GM21723 (cell line): ENCODE measurements around the gene TPCN1.
"Not testable (repeated sequence)": the region's sequence is repeated elsewhere in the genome, so short reads cannot be mapped to it uniquely, and the experiment has no call there.

ENCODE experiments used
- ATAC-seq: cut with Tn5 transposase; IDR thresholded peaks from one replicate; pipeline ENCODE4 v1.9.1; 2021; ENCODE audit warnings: mild to moderate bottlenecking, moderate library complexity; ENCODE audit not compliant: unreplicated experiment

Gene TPCN1

DNA sequence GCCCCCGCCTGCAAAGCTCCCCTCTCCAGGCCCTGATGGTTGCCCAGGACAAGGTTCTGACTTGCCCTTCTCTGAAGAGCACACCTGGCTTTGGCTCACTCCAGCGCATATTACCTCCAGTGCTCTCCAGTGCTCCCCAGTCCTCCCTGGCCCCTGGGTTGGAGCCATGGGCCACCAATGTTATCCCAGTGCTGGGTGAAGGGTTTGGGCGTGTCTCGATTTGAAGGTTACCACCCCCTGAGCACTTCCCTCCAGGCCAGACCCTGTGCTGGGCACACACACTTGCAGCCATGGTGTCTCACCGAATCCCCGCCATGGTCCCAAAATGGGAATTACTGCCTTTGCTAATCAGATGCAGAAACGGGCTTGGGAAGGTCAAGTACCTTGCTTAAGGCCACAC, 24.7 kb upstream of the TPCN1 start:
- ATAC-seq = no peak

- peak; percentile 80 for ATAC-seq
Measured at GRCh38 chr12:113196990-113197389, 24.3 kb upstream of the TPCN1 start.

GRCh38 chr12:113197518-113198077, 23.7 kb upstream of the TPCN1 start:
- no peak for ATAC-seq

DNA sequence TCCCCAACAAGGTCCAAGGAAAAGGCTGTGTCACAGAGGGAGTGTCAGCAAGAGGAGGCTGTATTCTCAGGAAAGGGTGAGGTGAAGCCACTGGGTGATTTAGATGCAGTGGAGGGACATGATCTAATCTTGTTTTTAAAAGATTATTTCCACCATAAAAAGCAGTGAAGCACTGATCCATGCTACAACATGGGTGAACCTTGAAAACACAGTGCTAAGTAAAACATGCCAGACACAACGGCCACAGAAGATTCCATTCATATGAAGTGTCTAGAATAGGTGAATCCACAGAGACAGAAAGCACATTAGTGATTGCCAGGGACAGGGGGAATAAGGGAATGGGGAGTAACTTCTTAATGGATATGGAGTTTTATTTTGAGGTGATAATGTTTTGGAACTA, 23.0 kb upstream of the TPCN1 start:
- no peak for ATAC-seq

GRCh38 chr12:113200021-113200797, 21.1 kb upstream of the TPCN1 start:
- ATAC-seq = no peak

DNA sequence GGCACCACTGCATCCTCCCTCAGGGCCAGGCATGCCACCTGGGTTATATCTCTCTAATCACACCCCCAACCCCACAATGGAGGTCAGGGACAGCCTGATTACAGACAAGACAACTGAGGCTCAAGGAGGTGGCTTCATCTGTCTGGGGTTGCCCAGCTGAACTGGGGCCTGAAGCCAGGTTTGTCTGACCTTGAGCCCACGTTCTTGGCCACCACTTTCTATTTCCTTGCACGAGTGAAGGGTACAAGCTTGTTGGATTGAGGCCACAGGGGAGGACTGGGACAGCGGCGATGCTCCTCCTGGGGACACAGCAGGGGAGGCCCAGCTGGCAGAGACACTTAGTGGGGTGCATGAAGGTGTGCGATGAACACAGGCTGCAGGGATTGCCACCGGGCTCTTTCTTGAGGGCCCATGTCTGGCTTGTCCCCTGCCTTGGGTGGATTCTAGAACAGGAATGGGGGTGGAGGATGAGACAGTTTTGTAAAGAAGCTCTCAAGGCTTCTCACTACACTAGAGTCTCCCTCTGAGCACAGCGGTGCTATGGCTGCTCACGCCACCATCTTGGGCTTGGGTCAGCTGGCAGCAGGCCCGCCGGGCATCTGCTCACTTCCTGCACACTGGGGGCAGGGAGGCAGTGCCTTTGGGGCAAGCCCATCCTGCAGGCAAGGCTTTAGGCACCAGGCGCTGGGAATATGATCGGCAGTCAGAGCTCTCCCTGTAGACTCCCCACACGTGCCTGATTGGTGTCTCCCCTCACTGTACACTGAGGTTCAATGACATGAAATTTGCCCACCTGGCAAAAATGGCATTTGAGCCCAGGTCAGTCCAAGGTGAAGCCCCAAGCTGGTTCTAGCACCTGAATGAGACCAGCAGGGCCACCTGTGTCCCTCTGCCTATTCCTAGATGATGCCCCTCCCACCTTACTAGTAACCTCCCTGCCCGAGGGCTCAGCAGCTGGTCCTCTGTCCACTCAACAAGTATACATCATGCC, 19.8 kb upstream of the TPCN1 start:
- ATAC-seq = no peak

DNA sequence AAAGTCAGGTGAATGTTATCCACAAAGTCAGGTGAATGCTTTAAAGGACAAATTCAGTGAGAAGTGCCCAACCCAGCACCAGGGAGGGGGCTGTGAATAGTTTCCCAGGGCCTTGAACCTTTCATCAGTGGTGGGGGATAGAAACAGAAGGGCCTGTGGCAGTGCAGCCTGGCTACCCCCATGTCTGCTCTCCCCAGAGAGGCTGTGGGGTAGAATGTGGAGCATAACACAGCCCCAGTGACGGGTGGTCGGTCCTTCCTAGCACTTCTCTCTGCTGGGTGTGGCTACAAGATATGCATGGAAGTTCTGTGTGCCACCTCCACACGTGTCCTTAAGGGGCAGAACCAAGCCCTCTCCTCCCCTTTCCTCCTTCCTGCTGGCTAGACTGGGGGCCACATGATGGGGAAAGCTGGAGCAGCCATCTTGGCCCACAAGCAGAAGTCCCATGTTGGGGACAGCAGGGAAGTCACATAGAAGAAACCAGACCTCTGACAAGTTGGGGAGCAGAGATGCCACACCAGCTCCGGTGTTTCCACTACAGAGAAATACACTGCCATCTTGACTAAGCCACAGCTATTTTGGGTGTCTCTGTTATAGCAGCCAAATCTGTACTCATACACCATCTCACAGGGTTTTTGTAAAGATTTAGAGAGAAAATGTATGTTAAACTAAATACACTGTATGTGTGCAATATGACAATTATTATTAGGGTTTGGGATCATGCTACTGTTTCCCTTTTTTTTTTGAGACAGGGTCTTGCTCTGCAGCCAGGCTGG, 18.8 kb upstream of the TPCN1 start:
- no peak for ATAC-seq

DNA sequence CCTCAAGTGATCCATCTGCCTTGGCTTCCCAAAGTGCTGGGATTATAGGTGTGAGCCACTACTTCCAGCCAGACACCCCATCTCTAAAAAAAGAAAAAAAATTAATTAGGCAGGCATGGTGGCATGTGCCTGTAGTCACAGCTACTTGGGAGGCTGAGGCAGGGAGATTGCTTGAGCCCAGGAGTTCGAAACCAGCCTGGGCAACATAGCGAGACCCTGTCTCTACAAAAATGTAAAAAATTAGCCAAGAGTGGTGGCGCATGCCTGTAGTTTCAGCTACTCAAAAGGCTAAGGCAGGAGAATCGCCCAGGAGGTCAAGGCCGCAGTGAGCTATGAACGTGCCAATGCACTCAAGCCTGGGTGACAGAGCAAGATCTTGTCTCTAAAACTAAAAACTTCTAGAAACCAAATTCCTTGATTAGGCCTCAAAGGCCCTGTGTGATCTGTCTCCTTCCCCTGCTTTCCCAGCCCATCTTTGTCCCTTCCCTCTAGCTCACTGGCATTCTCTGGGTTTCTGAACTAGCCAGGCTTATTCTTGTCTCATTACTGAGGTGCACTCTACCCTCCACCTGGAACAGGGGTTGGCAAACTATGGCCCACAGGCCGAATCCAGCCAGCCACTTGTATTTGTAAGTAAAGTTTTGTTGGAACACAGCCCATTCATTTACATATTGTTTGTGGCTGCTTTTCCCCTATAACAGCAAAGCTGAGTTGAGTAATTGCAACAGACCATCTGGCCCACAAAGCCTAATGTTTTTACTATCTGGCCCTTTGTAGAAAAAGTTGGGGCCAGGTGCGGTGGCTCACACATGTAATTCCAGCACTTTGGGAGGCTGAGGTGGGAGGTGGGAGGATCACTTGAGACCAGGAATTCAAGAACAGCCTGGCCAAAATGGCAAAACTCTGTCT, 17.2 kb upstream of the TPCN1 start:
- no peak for ATAC-seq

DNA sequence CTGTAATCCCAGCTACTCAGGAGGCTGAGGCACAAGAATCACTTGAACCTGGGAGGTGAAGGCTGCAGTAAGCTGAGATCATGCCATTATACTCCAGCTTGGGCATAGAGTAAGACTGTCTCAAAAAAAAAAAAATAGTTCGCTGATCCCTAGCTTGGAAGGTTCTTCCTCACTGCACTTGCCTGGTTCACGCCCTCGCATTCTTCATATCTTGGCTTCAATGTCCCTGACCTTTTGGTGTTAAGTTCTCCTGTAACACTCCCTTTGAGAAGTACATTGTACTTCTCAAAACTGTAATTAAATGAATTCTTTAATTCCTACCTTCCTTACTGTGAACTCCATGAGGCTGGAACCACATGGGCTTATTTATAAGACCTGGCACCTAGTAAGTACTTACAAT, 16.5 kb upstream of the TPCN1 start:
- ATAC-seq = no peak

- ATAC-seq = not testable (repeated sequence)
Measured at GRCh38 chr12:113206802-113207201, 14.5 kb upstream of the TPCN1 start.

GRCh38 chr12:113207613-113208040, 13.6 kb upstream of the TPCN1 start:
- ATAC-seq = peak; percentile 8

- ATAC-seq = peak; percentile 82
Measured at GRCh38 chr12:113208041-113208934, 13.0 kb upstream of the TPCN1 start.

GRCh38 chr12:113211160-113211559, 10.1 kb upstream of the TPCN1 start:
- ATAC-seq = no peak

- ATAC-seq = peak; percentile 55
Measured at GRCh38 chr12:113214895-113215400, 6.3 kb upstream of the TPCN1 start.

GRCh38 chr12:113216027-113216426, 5.2 kb upstream of the TPCN1 start:
- no peak for ATAC-seq

- ATAC-seq = no peak
Measured at GRCh38 chr12:113220593-113221180, 577 bp upstream of the TPCN1 start.

GRCh38 chr12:113221997-113222729, 899 bp downstream of the TPCN1 start:
- ATAC-seq = no peak
